ENCODE results near the gene DCLK1.
"Not testable (repeated sequence)": the region's sequence is repeated elsewhere in the genome, so short reads cannot be mapped to it uniquely, and the experiment has no call there.

DCLK1 gene

GRCh38 chr13:35983206-35983605 is 148.0 kb downstream of the DCLK1 start:
- DNase-seq (ENCODE audit: low read depth in 1 of 2, low spot score in 1 of 2): no peak
- in situ Hi-C loops (cut with HindIII; ENCODE audit: low pct_unique_long_range_greater_than_20kb, low sequenced_read_pairs): no loop called here
- no peak for TF ChIP-seq JUND (IDR thresholded peaks at IDR 0.05; ENCODE audit: low read depth)

- in situ Hi-C loops (cut with HindIII; ENCODE audit: low pct_unique_long_range_greater_than_20kb, low sequenced_read_pairs): no loop called here
- no peak for DNase-seq (ENCODE audit: low read depth in 1 of 2, low spot score in 1 of 2)
- TF ChIP-seq JUND (IDR thresholded peaks at IDR 0.05; ENCODE audit: low read depth): no peak
These were observed 151.7 kb downstream of the DCLK1 start for GRCh38 chr13:35979361-35979951.

DNA sequence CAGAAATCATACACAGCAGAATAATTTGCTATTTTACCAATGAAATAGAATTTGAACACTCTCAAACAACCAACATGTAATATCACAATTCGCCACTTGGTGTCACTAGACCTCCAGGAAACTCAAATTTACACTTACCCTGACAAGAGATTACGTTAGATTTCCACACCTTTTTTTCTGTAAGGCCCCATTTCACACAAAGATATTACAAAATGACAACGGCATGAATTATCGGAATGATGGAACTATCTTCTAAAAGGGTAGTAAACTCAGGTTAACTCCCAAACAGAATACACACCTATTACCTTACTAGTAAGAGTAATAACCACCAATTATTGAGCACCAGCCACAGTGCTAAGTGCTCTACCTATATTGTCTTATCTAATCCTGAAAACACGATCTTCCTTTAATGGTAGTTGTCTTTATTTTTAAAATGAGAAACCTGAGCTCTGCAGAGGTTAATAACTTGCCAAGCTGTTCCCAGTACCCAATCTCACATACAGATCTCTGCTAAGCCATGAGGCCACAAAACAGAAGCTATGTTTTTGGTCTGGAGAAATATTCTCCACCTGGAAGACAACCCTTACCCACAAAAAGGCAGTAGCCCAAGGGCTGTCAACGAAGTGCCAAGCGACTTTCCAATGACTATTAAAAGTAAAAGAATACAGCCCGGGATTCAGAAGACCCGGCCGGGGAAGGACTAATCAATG is 152.4 kb downstream of the DCLK1 start:
- in situ Hi-C loops (cut with HindIII; ENCODE audit: low pct_unique_long_range_greater_than_20kb, low sequenced_read_pairs): no loop called here
- peak; percentile 36 to 63 for DNase-seq (ENCODE audit: low read depth in 1 of 2, low spot score in 1 of 2)
- no peak for TF ChIP-seq JUND (IDR thresholded peaks at IDR 0.05; ENCODE audit: low read depth)

DNA sequence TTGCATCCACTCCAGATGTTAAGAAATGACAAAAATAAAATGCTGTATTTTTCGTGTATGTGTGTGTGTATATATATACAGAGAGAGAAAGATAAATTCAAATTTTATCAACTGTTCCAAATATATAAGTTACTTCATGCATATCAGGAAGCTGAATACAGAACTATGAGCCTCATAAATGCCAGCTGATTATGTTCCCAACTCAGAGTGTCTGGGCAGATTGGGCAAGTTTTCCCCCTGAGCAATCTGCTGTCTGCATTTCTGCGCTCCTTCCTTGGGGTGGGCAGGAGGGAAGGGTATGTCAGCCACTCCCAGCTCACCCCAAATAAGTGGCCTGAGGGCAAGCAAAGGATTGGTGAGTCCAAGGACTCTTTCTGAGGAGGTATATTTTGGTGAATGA is 154.1 kb downstream of the DCLK1 start:
- no peak for TF ChIP-seq JUND (IDR thresholded peaks at IDR 0.05; ENCODE audit: low read depth)
- in situ Hi-C loops (cut with HindIII; ENCODE audit: low pct_unique_long_range_greater_than_20kb, low sequenced_read_pairs): no loop called here
- no peak for DNase-seq (ENCODE audit: low read depth in 1 of 2, low spot score in 1 of 2)

GRCh38 chr13:35976126-35976525 is 155.1 kb downstream of the DCLK1 start:
- no peak for TF ChIP-seq JUND (IDR thresholded peaks at IDR 0.05; ENCODE audit: low read depth)
- in situ Hi-C loops (cut with HindIII; ENCODE audit: low pct_unique_long_range_greater_than_20kb, low sequenced_read_pairs): no loop called here
- no peak for DNase-seq (ENCODE audit: low read depth in 1 of 2, low spot score in 1 of 2)

DNA sequence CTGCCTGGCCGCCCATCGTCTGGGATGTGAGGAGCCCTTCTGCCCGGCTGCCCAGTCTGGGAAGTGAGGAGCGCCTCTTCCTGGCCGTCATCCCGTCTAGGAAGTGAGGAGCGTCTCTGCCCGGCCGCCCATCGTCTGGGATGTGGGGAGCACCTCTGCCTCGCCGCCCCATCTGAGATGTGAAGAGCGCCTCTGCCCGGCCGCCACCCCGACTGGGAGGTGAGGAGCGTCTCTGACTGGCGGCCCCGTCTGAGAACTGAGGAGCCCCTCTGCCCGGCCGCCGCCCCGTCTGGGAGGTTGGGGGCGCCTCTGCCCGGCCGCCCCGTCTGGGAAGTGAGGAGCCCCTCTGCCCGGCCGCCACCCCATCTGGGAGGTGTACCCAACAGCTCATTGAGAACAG is 164.2 kb downstream of the DCLK1 start:
- in situ Hi-C loops (cut with HindIII; ENCODE audit: low pct_unique_long_range_greater_than_20kb, low sequenced_read_pairs); DNase-seq (ENCODE audit: low read depth in 1 of 2, low spot score in 1 of 2): not testable (repeated sequence)

DNA sequence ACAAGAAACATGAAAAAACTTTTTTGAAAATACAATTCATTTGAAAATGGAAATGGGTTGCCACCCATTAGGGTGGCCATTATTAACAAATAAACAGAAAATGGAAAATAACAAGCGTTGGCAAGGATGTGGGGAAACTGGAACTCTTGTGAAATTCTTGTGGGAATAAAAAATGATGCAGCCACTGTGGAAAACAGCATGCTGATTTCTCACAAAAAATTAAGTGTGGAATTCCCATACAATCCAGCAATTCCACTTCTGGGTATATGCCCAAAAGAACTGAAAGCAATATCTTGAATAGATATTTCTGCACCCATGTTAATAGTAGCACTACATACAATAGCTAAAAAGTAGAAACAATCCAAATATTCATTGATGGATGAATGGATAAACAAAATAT is 165.2 kb downstream of the DCLK1 start:
- no peak for DNase-seq (ENCODE audit: low read depth in 1 of 2, low spot score in 1 of 2)
- TF ChIP-seq JUND (IDR thresholded peaks at IDR 0.05; ENCODE audit: low read depth): no peak
- in situ Hi-C loops (cut with HindIII; ENCODE audit: low pct_unique_long_range_greater_than_20kb, low sequenced_read_pairs): no loop called here

GRCh38 chr13:35965226-35965927 is 165.8 kb downstream of the DCLK1 start:
- no peak for TF ChIP-seq JUND (IDR thresholded peaks at IDR 0.05; ENCODE audit: low read depth)
- no peak for DNase-seq (ENCODE audit: low read depth in 1 of 2, low spot score in 1 of 2)
- in situ Hi-C loops (cut with HindIII; ENCODE audit: low pct_unique_long_range_greater_than_20kb, low sequenced_read_pairs): no loop called here

DNA sequence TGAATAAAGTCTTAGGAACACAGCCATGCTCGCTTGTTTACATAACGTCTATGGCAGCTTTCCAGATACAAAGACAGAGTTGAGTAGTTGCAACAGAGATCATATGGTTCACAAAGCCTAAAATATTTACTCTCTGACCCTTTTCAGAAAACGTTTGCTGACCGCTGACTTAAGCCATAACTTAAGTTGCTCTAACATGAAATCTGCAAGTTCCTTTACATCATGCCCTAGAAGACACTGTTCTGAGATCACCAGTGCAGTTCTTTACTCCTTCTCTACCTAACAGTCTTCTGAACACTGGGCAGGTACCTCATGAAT is 166.4 kb downstream of the DCLK1 start:
- in situ Hi-C loops (cut with HindIII; ENCODE audit: low pct_unique_long_range_greater_than_20kb, low sequenced_read_pairs): no loop called here
- no peak for TF ChIP-seq JUND (IDR thresholded peaks at IDR 0.05; ENCODE audit: low read depth)
- DNase-seq (ENCODE audit: low read depth in 1 of 2, low spot score in 1 of 2): no peak

DNA sequence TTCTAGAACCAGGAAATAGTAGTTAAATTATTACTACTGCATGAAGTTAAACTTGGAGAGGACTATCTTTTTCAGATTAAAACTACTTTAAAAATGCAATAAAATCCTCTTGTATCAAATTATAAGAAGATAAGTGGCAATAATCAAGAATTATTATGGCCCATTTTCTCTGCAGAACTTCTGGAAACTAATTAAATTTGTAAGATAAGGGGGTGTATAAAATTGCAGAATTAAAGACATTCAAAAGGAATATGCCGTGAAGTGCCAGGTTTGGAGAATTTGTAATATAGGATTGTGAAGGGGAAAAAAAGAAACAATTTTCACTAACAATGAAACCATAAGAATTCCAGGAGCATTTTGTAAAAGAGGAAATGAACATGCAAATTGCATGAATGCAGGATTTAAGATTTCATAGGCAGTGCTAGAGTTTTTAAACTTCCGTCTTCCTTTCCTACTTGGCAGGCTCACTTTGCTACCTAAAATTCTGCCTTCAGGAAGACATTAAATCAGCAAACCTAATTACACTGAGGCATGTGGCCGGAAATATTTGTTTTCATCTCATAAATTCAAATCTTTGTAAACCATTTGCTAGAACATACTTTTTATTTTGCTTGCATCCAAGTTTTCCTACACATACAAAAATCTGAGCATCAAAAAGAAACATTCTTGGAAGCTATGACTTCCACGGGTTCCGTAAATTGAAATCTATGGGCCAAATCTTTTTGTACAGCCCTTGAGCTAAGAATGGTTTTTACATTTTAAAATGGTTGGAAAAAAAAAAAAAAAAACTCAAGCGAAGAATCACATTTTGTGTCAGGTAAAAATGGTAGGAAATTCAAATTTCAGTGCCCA is 166.9 kb downstream of the DCLK1 start:
- DNase-seq (ENCODE audit: low read depth in 1 of 2, low spot score in 1 of 2): no peak
- no peak for TF ChIP-seq JUND (IDR thresholded peaks at IDR 0.05; ENCODE audit: low read depth)
- in situ Hi-C loops (cut with HindIII; ENCODE audit: low pct_unique_long_range_greater_than_20kb, low sequenced_read_pairs): no loop called here

- in situ Hi-C loops (cut with HindIII; ENCODE audit: low pct_unique_long_range_greater_than_20kb, low sequenced_read_pairs): no loop called here
These were observed 169.5 kb downstream of the DCLK1 start for GRCh38 chr13:35961461-35962220.

GRCh38 chr13:35961002-35961401 is 170.2 kb downstream of the DCLK1 start:
- in situ Hi-C loops (cut with HindIII; ENCODE audit: low pct_unique_long_range_greater_than_20kb, low sequenced_read_pairs): no loop called here
- no peak for TF ChIP-seq JUND (IDR thresholded peaks at IDR 0.05; ENCODE audit: low read depth)
- DNase-seq (ENCODE audit: low read depth in 1 of 2, low spot score in 1 of 2): no peak

More at GRCh38 chr13:35961461-35962220, 169.5 kb downstream of the DCLK1 start:
- no peak for TF ChIP-seq JUND (IDR thresholded peaks at IDR 0.05; ENCODE audit: low read depth)
- no peak for DNase-seq (ENCODE audit: low read depth in 1 of 2, low spot score in 1 of 2)
